NCI-H82 treated with DMSO at 0.1 percent for 48 hours (cell line): ENCODE results near the gene ZFYVE16.
"Not testable (repeated sequence)": the region's sequence is repeated elsewhere in the genome, so short reads cannot be mapped to it uniquely, and the experiment has no call there.

Experiments
- DNase-seq: peaks from one replicate; lab custom pipeline; 2025; ENCODE audit not compliant: unreplicated experiment; lab: John Stamatoyannopoulos, UW

The ZFYVE16 gene

GRCh38 chr5:80409367-80409966 is 1.6 kb downstream of the ZFYVE16 start:
- no peak for DNase-seq

GRCh38 chr5:80411589-80412219 is 3.8 kb downstream of the ZFYVE16 start:
- no peak for DNase-seq

GRCh38 chr5:80414113-80414512 is 6.2 kb downstream of the ZFYVE16 start:
- DNase-seq = no peak

- no peak for DNase-seq
Observed at GRCh38 chr5:80417973-80418372, 10.1 kb downstream of the ZFYVE16 start.

GRCh38 chr5:80424365-80424764 is 16.5 kb downstream of the ZFYVE16 start:
- not testable (repeated sequence) for DNase-seq

GRCh38 chr5:80435476-80435875 is 27.6 kb downstream of the ZFYVE16 start:
- no peak for DNase-seq

- no peak for DNase-seq
Observed at GRCh38 chr5:80437326-80437725, 29.5 kb downstream of the ZFYVE16 start.

GRCh38 chr5:80438739-80439138 is 30.9 kb downstream of the ZFYVE16 start:
- no peak for DNase-seq

- DNase-seq = no peak
Observed at GRCh38 chr5:80439213-80439612, 31.3 kb downstream of the ZFYVE16 start.

GRCh38 chr5:80442742-80443141 is 34.9 kb downstream of the ZFYVE16 start:
- no peak for DNase-seq

GRCh38 chr5:80453366-80453765 is 45.5 kb downstream of the ZFYVE16 start:
- DNase-seq = no peak

GRCh38 chr5:80463269-80463668 is 55.4 kb downstream of the ZFYVE16 start:
- no peak for DNase-seq

GRCh38 chr5:80466669-80467485 is 59.0 kb downstream of the ZFYVE16 start:
- DNase-seq = no peak

GRCh38 chr5:80468131-80468530 is 60.3 kb downstream of the ZFYVE16 start:
- no peak for DNase-seq

- DNase-seq = not testable (repeated sequence)
Observed at GRCh38 chr5:80470631-80471030, 62.8 kb downstream of the ZFYVE16 start.

GRCh38 chr5:80474929-80475328 is 67.1 kb downstream of the ZFYVE16 start:
- DNase-seq = no peak

- no peak for DNase-seq
Observed at GRCh38 chr5:80479713-80480112, 71.8 kb downstream of the ZFYVE16 start.

- no peak for DNase-seq
Observed at GRCh38 chr5:80480354-80480753, 72.5 kb downstream of the ZFYVE16 start.

GRCh38 chr5:80481019-80481893 is 73.4 kb downstream of the ZFYVE16 start:
- DNase-seq = peak; percentile 3

- DNase-seq = no peak
Observed at GRCh38 chr5:80482578-80482977, 74.7 kb downstream of the ZFYVE16 start.

- DNase-seq = no peak
Observed at GRCh38 chr5:80483636-80484232, 75.9 kb downstream of the ZFYVE16 start.
